ENCODE measurements around the gene ANGPTL5. TPM values are rescaled to one million over a fixed set of nuclear protein-coding genes. Genes with fewer than 3 reads are reported as not detected.
"Not testable (repeated sequence)": the region's sequence is repeated elsewhere in the genome, so short reads cannot be mapped to it uniquely, and the experiment has no call there.

The ANGPTL5 gene
- under 1 TPM in 4 of 5 donors, not detected in 1; 0.04 to 0.13 (median 0.07) TPM for polyA plus RNA-seq (ENCODE audit: insufficient read depth in 1 of 5, insufficient read length in 5 of 5, low replicate concordance in 1 of 5)
- long read RNA-seq, donor 1, partial matches to known transcripts, result 18 of 18 reads
- long read RNA-seq, donor 1, other reads (novel, unspliced or antisense), result 0 of 18 reads
- long read RNA-seq, donor 2, result 0 reads
- long read RNA-seq, donor 3, result 0 reads
- long read RNA-seq, donor 4, result 0 reads
- long read RNA-seq, donor 5, result 0 reads
- long read RNA-seq, donor 6, result 0 reads
- long read RNA-seq, donor 7, result 0 reads
- long read RNA-seq, donor 8, result 0 reads

DNA sequence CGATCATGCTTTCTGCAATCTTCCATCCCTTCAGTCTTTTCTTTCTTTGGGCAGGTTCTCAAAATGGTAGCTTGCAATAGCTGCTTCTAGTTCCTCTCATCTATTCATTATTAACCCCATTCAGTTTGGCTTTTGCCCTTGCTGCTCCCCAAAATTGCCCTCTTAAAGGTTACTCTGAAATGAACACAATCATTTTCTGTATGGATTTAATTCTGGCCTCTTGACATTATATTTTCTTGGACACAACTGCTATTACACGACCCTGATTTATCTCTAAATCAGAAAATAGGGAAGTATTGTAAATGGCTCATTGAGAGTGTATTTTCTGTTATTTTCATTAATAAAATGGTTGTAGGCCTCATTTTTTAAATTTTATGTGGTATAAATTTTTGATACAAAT, at the start of gene ANGPTL5:
Gene ANGPTL5, minus strand, starts transcription at position 101 of the 400 bp plus-strand sequence. CDS start 8,613 bp downstream, outside the sequence.
- DNase-seq, result no peak

DNA sequence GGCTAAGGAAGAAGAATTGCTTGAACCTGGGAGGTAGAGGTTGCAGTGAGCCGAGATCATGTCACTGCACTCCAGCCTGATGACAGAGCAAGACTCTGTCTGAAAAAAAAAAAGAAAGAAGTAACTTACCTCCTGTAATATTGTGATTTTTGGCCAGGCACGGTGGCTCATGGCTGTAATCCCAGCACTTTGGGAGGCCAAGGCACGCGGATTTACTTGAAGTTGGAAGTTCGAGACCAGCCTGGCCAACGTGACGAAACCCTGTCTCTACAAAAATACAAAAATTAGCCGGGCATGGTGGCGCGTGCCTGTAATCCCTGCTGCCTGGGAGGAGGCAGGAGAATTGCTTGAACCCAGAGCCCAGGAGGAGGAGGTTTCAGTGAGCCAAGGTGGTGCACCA, 47.9 kb upstream of the ANGPTL5 start:
- not testable (repeated sequence) for DNase-seq

DNA sequence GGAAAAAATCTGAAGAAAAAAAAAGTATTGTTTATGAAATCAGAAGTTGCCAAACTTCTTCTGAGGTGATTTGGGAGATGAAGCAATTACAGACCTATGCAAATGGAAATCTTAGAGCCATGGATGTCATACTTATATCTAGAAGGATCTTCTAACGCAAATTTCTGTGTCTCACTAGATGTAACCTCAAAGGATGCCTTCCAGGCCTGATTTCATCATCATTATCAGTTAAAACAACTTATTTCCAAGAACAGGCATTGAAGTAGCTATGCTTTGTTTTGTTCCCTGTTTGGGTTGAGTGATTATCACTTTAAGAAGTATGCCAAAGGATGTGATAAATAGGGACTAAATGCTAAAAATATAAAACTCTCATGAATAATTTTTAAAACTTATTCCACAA, 43.9 kb upstream of the ANGPTL5 start:
- DNase-seq, result no peak

DNA sequence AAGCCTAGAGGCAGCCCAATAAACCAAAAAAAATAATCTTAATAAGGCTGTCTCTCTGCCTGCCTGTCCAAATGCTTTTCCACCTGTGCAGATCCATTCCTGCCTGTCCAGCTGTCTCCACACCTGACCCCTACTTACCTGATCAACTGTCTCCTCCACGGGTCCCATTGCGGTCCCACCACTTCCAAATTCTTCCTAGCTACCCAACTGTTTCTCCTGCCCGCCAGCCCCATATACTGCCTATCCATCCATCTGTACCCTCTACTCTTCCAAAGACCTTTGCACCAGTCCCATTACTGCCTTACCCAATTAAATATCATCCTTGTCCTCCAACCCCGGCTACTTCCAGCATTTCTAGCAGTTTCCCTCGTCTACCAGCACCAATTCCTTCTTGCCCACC, 39.4 kb upstream of the ANGPTL5 start:
- no peak for DNase-seq

DNA sequence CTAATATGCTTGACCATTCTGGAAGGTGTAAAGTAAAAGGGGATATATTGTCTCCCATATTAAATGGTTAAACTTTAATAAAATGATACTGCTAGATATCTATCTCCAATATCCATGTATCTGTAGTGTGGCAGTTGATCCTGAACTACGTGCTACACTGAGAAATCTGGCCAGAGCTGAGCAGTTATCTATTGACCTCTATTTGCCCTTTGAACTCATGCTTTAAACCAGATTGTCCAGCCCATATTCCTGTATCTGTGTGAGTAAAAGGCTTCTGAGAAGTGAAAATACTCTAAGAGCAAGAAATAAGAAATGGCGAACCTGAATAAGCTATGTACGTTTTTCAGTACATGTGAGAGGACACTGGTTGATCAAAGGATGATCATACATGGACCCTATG, 39.0 kb upstream of the ANGPTL5 start:
- no peak for DNase-seq

DNA sequence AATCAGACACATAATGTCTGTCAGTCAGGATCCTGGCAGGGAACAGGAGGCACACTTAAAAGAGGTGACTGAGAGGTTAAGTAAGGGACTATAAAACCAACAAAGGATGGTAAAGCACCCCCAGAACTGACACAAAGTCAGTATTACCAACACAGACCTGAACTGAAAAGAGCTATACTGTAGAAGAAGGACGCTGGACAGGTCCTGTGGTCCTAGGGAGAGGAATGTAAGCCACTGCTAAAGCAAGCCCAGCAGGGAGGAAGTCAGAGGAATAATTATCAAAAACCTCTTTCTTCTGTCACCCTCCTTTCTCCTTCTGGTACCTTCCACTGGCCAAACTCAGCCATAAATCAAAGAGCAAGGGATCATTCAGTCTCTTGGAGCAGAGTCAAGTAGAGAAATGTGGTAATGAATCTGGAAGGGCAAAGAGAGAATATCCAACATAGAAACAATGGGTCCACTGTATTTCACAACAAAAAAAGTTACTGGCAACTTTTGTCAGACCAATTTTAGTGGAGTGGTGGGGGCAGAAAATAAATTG, 33.4 kb upstream of the ANGPTL5 start:
- no peak for DNase-seq

DNA sequence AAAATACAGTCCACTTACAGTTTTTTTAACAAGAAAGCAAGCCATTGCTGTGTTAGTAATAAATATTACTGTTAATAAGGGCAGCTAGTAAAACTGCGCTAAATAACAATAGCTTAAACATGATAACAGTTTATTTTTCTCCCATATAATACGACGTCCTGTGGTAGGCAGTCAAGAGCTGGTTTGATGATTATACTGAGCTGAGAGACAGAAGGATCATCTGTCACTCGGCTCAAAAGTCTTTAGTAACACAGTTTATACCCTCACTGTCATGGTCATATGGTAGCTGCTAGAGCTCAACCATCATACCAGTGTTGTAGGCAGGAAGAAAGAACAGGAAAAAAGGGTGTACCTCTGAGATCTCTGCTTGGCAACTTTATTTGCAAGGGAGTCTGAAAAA, 29.1 kb upstream of the ANGPTL5 start:
- no peak for DNase-seq

DNA sequence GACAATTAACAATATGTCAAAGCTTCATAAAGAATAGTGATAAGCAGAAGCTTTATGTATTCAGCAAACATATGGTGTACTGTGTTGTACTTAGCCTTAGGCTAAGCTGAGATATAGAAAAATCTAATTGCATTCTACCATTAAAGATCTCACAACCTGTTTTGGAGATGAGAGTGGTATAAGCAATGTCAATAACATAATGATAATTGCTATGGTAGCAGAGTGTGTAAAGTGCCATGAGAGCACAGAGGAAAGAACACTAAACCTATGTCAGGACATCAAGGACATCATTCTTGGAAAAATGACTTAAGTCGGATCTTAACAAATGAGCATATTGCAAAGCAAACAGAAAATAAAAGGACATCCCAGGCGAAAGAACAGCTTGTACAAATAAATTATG, 28.6 kb upstream of the ANGPTL5 start:
- DNase-seq, result no peak

DNA sequence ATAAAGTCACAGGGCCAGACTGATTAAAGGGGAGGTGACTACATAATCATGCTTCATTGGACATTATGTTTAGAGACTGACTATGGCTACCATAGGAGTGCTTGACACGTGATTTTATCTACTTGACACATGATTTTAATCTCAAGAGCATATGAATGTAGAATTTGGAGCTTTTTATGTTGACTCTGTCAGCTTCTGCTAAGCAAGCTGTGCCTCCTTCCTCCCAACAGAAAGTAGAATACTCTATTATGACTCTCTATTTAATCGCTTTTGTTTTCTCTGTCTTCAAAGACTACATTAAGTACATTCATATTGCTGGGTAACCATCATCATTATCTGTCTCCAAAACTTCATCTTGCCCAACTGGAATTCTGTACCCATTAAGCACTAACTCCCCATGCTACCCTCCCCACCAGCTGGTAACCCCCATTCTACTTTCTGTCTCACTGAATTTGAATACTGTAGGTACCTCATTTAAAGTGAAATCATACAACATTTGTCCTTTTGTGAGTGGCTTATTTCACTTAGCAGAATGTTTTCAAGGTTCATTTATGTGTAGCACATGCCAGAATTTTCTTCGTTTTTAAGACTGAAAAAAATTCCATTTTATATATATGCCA, 24.7 kb upstream of the ANGPTL5 start:
- no peak for DNase-seq

DNA sequence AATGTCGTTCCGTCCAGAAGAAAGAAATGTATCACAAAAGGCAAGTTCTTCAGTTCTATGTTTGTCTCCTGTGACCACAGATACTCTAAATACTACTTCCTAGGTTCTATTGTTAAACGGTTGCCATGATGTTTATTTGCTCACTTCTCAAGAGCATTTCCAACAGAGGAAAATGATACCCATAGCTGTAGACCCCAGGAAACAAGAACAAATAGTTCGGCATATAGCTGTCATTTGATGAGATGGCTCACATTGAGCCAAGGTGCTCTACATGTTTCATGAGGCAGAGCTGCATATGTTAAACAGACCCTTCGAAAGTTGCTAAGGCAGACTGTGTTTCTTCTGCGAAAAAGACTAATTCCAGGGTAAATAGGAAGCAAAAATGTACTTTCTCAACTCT, 15.4 kb upstream of the ANGPTL5 start:
- no peak for DNase-seq

DNA sequence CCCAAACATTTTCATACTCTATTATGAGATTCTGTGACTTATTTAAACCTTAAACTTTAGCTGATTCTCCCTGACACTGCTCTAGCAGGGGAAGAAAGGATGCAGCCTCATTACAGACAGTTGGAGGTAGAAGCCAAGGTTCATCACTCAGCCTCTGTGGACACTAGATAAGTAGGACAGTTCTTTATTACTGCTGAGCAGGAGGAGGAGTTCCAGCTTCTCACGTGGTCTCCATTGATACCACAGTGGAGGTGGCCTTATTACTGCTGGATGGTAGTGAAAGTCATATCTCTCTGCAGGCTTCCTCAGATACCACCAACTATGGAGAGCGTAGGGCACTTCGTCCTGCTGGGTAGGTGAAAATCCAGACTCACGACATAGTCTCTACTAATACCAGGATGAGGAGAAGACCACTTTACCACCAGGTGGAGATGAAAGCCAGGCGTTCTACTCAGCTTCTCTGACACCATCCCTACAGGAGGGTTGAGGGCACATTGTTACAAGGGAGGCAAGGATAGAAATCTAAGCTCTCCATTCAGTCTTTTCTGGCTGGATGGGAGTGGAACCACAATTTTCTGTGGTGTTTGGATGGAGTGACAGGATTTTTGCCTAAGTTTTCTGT, 13.1 kb upstream of the ANGPTL5 start:
- DNase-seq, result no peak

DNA sequence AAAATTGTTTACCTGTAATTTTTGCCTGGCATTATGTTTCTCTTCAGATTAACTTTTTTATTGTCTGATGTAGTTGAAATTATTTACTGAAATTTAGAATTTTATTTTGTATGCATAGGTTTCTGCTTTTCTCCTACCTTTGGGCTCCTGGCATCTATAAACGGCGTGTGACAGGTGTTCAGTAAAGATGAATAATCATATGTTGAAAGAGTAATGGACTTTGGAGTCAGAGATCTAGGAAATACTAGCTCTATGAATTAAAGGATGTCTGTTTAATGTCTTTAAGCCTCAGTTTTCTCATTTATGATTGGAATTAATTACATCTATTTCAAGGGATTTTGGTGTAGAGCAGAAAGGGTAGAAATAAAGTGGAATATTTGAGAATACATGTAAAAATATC, 7.2 kb upstream of the ANGPTL5 start:
- no peak for DNase-seq

DNA sequence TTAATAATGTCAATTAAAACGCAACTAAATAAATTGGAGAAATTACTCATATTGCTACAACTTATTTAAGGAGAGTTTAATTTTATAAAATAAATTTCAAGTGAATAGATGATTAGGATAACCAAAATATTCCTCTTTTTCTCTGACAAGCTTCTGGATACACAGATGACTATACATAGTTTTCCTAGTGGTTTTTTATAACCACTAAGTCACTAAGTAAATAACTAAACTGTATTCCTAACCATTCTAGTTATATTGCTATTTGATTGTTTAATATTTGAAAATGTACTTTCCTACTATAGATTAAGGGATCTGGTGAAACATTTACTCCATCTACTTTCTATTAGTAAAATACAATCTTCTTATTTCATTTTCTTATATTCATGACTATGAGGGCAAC, 4.7 kb upstream of the ANGPTL5 start:
- DNase-seq, result no peak

DNA sequence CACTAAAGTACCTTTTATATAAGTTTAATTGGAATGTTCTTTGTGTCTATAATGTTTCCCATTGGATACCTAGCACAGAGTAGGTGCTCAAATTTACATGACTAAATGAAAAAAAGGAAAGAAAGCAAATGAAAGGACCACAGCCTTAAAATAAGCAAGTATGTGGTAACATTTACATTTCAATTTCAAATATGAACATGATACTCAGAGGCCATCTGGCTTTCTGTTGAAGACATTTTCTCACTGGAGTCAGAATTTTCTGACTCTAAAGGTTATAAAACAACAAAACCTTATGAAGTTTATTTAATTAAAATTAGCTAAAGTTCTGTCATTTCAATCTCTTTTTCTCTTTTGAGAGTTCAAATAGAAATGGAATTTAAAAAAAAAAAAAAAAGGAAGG, 904 bp upstream of the ANGPTL5 start:
- DNase-seq, result no peak

DNA sequence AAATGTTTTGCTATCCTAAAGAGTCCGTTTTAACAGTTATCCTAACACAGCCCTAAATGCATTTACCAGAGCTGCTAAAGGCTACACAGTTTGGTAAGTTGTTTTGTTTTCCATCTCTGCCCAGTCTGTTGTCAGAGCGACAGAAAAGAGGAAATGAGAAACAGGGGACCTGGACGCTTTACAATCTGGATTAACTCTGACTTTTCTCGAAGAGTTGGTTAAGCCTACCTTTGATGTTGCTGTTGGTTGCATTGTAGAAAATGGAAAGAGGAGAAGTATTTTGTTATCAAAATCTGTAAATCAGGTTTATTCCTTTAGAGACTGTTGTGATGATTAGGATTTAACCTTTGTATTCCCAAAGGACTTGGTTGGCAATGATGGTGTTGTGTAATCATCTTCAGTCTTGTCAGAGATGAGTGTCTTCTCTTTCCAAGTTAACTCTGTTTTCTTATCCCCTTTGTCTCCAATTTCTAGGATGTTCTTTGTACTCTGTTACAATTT, 481 bp downstream of the ANGPTL5 start:
- peak; percentile 60 to 74 for DNase-seq

DNA sequence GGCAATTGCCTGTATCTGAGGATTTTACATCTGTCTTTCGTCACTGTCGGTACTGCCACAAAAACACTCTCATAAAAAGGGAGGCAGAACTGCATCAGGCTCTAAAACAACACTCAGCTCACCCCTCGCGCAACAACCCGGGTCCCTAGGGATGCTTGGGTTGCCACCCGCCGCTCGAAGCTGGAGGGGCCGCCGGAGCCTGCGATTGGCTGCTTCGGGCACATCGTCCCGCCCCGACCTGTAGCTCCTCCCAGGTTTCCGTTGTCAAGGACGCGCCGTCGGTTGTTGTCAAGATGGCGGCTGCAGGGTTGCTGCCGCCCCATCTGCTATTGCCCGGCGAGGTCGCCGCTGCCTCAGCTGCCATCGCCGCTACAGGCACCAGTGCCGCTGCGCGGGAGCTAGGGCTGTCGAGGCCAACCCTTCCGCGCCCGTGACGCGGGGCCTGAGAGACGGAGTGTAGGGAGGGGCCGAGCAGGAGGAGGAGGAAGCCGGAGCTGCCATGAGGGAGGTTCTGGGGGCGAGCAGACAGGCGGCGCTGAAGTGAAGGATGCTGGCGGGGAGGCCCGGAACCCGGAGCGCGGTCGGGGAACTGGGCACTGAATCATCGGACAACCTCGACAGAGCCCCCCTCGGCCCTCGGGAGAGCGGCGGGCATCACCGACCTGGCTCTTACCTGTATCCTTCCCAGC, 1.4 kb downstream of the ANGPTL5 start, which contains the start of gene CEP126:
Gene CEP126, plus strand, starts transcription at position 273 of the 689 bp plus-strand sequence. Its CDS starts 275 bp downstream, at position 548.
- peak; percentile 95 to 96 for DNase-seq

DNA sequence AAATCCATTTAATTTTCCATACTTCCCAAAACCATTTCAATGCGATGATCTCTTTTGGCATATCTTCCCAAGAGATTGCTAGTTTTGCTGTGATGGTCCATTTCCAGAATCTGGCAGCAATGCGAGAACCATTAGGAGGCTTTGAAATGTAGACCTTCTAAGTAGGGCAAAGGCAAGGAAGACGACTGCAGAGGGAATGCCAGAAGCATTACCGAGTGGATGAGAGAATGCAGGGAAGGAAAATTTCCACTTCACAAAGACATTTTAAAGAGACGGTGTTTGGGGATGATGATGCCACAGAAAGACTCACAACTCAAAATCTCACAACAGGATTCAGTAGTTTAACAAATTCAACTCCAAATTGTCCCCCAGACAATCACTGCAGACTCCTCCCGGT, 2.0 kb downstream of the ANGPTL5 start:
- peak in 1 of 2 donors; percentile 66 for DNase-seq

DNA sequence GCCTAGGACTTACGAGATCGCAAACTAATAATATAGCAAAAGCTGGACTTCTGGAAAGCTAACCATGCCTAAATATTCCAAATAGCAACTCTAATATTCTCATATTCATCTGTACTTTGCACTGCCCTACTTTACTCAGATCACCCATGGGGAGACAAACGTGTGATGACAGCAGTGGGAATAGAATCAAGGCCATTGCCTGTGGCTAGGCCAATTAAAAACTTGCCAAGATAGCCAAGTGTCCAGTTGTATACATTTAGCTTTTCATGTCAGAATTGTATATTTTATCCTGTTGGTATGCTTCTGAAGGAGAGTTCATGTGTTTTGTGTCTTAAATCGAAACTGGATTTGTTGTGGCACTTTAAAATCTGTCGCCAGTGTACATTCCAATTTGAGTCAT, 2.7 kb downstream of the ANGPTL5 start:
- DNase-seq, result peak in 1 of 2 donors; percentile 16

DNA sequence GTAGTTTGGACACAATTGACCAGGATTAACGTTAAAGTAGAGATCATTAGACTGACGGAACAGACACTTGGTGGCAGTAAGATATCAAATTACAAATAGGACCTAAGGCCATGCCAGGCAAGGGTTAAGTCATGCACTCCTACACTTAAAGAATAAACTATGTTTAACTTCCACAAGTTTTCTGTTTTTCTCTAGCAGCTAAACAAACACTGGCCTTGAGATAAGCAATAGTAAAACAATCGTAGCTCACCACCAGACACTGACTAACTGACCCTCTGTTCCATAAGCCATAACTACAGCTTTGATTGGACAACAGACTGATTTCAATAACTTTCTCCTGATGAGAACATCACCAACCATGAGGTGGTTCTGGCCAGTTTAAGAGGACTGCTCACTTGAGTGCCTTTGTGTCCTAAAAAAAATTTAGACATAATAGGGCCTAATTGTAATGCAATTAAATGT, 3.5 kb downstream of the ANGPTL5 start:
- DNase-seq, result no peak

DNA sequence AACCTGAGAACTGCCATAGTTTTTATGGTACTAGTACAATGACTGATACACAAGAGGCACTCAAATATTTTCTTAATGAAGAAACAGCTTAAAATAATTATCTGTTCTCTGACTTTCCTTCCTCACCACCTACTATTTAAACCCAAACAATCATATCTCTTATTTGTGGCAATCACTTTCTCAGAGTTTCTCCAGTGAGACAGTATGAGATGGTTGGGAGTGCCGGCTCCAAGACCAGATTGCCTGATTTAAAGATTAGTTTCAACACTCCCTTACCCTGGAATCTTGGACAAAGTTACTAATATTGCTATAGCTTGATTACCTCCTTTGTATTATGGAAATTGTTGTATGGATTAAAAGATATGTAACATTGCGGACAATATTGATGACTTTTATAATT, 7.2 kb downstream of the ANGPTL5 start:
- DNase-seq, result no peak

DNA sequence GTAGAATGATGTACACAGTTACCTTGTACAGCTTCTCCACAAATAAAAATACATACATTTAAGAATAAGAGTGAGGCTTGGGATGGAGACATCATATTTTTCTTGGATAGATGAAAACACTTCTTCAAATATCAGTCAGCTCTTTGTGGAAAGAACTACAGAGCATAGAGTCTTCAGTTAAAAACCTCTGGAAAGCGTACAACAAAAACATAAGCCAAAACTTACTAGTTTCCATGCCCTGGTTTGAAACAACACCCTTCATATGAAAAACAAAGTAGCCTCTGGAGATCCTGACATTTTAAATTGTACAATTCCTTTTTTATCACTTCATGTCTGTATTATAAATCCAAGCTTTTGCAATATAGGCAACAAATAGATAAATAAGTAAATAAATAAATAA, 8.5 kb downstream of the ANGPTL5 start:
- no peak for DNase-seq

DNA sequence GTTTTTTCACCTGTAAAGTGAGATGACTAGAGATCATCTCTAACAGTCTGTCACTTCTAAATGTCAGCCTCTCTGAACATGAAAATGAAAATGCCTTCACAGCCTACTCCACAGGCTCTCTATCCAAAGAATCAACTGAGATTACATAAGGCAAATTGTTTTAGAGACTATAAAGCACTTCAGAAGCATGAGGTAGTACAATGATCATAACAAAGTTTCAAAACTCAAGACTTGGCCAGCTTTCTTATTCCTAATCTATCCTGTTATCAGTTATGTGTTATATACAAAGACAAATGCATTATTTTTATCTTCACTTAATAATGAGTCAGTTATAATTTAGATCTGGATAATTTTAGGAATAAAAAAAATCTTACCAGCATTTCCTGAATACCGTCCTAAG, 21.8 kb downstream of the ANGPTL5 start:
- DNase-seq, result no peak

Measured in right lung (tissue), 10 donors.